ENCODE results near the gene KCNMA1. TPM values are rescaled to one million over a fixed set of nuclear protein-coding genes. Genes with fewer than 3 reads are reported as not detected.

KCNMA1 gene
- total RNA-seq, 2 donors from 2014 or later, result 49.9 to 76.2 TPM

DNA sequence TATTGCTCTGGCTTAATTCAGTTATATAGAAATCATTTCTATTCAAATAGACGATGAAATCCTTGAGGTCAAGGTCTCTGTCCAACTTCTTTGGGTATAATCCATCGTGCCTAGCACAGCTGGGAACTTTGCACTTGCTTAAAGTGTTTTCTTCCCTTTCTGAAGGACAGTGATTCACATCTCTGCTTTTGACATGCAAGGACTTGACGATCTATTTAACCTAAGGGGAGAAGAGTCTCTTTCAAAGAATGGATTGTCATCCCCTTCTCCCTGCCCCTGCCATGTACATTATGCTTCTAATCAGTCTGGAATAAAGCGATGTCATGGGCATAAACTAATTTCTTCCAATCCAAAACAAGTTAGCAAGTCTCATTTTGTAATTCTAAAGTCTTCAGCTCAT, 488.6 kb downstream of the KCNMA1 start:
- no peak for DNase-seq
- ATAC-seq, result no peak
- intact Hi-C loops (cut with DNase I, micrococcal nuclease), result no loop called here

DNA sequence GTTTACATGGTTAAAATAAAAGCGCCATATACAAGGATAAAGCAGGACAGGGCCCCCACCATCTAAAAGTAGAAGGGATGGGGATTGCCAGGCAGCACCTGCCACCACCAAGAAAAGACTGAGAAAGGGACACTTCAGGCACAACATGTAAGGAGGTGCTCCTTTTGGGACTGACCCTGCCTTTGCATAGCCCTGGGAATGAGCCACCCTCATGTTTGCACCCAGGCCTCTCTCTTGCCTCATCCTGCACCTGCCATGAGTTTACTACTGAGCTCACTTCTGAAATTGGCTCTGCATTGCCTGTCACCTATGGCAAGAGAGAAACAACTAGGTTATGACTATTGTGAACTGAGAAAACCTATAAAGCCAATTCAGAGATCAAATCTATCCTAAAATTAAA, 489.7 kb downstream of the KCNMA1 start:
- ATAC-seq (no peak), DNase-seq (no peak)
- intact Hi-C loops (cut with DNase I, micrococcal nuclease), result no loop called here

DNA sequence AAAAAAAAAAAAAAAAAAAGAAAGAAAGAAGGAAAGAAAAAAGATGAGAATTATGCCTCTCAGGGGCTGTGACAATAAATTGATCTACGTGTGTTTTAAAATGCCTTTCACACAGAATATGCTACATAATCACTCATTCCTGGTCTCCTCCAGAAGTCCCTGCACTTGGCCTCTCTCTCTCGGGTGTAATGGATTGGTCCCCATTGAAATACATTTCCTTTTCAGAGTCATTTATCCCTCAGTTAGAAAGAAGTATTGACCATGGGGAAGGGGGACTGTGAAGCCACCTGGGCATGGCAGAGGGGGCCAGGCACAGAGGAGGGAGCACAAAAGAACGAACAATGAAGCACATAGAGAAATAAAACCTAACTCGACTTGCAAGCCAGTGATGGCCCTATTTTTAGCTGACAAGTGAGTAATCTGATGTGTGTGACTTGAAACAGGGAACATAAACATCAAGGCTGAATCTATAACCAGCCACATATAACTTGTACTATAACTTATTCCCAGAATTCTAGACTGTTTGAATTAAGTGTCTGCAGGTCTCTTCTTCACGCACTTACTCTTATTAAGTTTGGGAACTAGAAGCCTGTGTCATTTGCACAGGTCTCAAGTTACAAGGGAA, 490.8 kb downstream of the KCNMA1 start:
- no peak for ATAC-seq
- DNase-seq, result no peak
- intact Hi-C loops (cut with DNase I, micrococcal nuclease), result no loop called here

DNA sequence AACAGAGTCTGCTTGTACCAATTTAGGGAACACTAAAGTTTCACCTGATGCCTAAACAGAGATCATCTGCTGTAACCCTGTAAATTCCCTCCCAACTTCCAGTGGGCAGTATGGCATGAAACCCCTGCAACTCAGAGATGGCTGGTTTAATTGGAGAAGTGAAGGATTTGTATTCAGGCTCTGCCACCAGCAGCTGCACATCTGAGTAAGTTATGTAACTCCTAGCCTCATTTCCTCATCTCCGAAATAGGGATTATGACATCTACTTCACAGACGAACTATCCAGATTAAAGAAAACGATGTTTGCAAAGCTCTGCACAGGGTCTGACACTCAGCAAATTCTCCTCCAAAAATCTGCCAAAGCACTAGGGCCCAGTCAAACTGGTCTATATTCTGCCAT, 493.0 kb downstream of the KCNMA1 start:
- DNase-seq (no peak), ATAC-seq (no peak)
- intact Hi-C loops (cut with DNase I, micrococcal nuclease), result no loop called here

DNA sequence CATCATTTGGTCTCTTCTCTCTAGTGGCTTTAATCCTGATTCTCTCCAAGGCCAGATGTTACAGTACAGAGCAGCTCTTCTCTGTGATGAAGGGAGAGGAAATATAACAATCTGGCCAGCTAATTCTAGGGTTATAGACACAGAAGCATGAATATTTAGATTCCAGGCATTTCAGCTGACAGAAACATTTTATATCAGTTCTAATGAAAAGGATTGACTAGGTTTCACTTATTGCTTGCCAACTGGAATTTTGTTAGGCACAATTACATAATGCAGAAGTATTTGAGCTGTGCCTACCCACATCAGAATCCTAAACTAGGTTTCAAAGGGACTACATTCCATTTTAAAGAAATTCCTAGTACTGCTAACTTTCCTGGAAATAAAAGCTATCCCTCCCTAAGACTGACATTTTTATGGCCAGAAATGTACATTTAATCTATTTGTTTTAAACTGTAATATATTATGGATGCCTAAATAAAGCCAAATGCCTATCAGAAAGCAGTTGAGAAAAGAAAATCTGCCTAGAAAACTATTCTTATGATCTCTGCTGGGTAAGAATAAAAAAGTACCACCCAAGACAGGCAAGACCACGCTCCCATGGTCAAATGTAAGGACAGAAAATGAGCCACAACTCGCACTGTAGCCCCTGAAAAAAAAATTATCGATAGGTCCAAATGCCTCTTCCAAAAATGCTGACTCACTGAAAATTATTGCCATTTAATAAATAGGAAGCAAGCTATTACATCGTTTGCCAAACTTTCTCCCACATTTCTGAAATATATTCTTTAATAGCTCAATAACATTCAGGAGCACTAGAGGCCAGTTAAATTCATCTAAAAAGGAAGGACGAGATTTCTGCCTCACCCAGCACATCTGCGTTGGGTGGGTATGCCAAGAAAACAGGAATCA, 498.1 kb downstream of the KCNMA1 start:
- intact Hi-C loops (cut with DNase I, micrococcal nuclease), result no loop called here
- no peak for ATAC-seq
- DNase-seq, result no peak

DNA sequence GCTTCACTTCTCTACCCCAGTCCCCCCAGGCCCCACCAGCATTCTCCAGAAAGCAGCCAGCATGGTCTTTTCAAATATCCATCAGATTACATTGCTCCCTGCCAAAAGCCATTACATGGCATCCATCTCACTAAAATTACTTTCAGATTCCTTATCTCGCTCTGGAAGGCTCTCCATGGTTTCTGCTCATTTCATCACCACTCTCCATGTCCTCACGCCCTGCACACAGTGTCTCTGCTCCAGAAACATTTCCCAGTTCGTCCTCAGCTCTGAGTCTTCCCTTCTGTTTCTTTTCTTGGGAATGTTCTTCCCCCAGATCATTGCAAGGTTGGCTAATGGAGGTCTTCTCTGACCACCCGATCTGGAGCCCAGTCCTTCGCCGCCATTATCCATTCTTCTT, 499.1 kb downstream of the KCNMA1 start:
- ATAC-seq (no peak), DNase-seq (no peak)
- intact Hi-C loops (cut with DNase I, micrococcal nuclease), result no loop called here

DNA sequence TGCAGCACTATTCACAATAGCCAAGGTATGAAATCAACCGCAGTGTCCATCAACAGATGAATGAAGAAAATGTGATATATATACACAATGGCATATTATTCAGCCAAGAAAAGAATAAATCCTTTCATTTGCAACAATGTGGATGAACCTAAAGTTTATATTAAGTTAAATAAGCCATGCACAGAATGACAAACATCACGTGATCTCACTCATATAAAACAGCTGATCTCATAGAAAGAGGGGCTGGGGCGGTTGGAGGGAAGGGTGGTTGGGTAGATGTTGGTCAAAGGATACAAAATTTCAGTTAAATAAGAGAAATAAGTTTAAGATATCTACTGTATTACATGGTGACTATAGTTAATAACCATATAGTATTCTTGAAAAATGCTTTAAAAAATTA, 502.1 kb downstream of the KCNMA1 start:
- intact Hi-C loops (cut with DNase I, micrococcal nuclease), result no loop called here
- ATAC-seq (no peak), DNase-seq (no peak)

DNA sequence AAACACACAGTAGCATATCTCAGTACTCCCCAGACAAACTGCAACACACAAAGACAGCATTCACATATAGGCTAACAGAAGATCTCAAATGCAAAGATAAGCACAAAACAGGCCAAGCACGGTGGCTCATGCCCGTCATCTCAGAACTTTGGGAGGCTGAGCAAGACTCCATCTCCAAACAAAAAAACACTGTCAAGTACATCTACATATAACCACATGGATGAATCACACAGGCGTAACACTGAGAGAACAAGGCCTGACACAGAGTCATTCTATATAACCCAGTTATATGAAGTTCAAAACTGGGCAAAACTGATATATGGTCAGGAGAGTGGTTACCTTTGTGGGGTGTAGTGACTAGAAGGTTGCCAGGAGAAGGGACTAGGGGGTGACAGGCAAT, 506.4 kb downstream of the KCNMA1 start:
- intact Hi-C loops (cut with DNase I, micrococcal nuclease), result no loop called here
- ATAC-seq (no peak), DNase-seq (no peak)

DNA sequence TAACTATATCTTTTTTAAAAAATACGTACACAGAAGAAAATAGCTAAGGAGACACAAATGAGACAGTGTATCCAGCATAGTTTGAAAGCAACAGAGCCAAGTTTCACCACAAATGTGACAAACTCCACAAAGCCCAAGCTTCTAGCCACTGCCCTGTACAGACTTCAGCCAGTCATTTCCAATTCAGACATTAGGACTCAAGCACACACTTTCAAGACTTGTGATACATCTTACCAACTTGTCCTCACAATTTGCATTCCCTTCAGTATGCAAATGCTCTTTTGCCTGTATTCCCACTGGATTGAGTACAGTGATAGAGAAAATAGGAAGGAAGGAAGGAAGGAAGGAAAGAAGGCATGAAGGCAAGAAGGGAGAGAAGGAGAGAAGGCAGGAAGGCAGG, 510.4 kb downstream of the KCNMA1 start:
- no peak for DNase-seq
- intact Hi-C loops (cut with DNase I, micrococcal nuclease), result no loop called here
- no peak for ATAC-seq

DNA sequence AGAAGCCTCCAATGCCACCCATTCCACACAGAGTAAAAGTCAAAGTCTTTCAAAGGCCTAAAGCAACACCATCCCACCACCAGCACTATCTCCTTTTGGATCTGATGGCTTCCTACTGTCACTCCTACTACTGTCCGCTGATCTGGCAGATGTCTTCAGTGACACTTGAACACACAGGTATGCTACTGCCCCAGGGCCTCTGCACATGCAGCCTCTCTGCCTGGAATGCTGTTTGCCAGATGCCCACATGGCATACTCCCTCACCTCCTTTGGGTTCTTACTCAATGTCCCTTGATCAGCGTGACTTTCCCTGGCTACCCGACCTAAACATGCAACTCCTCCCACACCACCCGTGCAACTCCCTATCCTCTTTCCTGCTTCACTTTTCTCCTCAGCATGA, 512.4 kb downstream of the KCNMA1 start:
- intact Hi-C loops (cut with DNase I, micrococcal nuclease), result no loop called here
- DNase-seq (no peak), ATAC-seq (no peak)

DNA sequence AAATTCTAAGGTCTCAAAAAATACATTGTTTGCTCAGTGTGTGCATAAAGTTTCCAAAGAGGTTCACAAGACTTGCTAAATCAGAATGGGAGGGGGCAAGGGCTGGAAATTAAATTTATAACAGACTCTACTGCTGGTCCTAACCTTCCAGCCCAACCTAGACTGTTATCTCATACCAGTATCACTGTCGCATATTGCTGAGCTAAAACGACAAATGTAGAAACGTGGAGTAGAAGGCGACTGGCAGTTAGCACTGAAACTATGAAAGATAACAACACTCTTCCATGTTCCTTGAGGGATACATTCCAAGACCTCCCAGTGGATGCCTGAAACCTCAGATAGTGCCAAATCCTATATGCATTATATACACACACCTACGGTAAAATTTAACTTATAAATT, 514.3 kb downstream of the KCNMA1 start:
- ATAC-seq, result no peak

DNA sequence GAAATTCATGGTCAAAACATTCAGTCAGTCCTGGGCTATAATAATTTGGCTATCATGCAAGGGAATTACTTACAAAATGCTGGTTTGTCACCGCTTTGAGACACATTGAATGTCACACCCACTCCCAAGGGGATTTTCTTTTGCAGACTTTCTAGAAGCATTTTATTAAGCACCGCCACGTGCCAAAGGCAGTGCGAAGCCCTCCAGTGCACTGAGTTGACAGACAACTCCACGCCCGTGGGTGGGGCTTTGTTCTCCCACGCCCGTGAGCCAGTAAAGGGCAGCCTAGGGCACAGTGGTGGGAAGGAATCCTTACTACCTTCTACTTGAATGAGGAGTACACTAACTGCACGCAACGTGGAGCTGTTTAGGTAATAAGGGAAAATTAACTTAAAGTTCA, 515.8 kb downstream of the KCNMA1 start:
- no peak for DNase-seq
- intact Hi-C loops (cut with DNase I, micrococcal nuclease), result no loop called here
- ATAC-seq, result no peak

More for the DNA sequence above, 514.3 kb downstream of the KCNMA1 start:
- DNase-seq, result no peak
- intact Hi-C loops (cut with DNase I, micrococcal nuclease), result no loop called here

DNA sequence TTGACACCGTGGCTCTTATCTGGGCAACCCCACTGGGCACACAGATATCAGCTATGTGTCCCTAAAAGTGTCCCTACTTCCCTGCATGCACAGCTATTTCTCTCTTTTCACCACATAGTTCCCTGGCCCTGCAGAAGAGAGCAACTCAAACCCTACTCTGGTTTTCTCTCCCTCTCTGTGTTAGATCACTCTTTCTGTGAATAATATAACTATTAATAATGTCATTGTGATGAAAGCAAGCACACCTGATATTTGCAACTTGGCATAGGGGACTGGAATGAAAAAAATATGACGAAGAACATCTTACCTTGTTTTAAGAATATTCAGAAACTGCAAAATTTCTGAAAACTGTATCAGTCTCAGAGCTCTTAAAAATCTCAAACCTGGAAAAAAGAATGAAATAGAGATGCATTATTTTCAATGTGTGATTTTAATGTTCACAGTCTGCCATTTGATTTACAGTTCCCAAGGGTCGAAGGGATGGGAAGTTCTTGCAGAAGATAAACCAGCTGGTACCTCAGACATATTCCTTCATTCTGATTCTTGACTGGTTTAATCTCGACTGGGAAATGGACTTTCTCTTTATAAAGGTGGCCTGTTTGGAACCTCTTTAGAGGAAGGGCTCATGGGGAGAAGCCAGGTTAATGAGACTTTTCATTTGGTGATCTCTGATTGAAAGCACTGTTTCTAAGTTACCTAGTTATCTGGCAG, 516.8 kb downstream of the KCNMA1 start:
- DNase-seq (no peak), ATAC-seq (no peak)
- intact Hi-C loops (cut with DNase I, micrococcal nuclease), result no loop called here

DNA sequence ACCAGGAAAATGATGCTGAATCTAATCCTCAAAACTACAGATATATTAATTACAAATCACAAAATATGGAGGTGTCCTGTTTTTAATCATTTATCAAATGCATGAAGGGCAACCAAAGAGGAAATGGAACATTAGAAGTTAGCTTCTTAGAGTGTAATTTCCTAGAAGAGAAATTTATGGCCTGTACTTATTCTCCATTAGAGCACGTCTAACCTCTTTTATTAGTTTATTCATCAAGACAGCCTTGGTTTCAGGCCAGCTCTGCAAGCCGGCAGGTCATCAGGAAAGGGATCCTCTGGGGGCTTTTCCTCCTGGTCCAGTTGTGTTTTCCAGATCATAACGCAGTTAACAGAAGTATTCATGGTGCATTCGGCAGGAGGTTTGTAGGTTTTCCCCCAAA, 517.6 kb downstream of the KCNMA1 start:
- DNase-seq, result no peak
- no peak for ATAC-seq
- intact Hi-C loops (cut with DNase I, micrococcal nuclease), result no loop called here

DNA sequence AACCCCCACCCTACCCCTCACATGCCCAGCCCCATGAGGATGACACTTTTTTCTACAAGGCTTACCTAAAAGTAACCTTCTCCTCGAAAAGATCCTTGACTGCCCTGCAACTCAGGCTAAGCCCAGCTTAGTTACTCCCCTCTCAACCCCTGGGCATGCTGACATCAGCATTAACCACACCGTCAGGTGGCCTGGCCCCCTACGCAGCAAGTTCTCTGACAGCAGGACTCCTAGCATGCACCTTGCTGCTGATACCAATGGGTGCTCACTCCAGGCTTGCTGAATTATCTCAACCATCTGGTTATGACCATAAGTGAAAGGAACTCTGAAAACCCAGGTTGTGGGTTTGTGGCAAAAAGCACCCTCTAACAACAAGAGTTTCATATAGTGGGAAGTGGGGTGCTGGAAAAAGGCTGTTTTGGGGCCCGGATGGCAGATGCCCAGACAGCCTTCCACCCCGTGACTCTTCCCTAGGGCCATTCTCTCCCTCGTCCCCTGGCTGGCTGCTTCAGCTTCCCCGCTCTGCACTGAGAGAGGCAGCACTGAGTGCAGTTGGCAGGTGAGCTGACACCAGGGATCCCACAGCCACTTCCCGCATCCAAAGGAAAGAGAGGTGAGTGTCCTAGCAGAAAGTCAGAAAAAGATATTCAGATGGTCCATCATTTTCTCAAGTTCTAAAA, 518.9 kb downstream of the KCNMA1 start:
- DNase-seq, result no peak
- intact Hi-C loops (cut with DNase I, micrococcal nuclease), result no loop called here
- no peak for ATAC-seq

DNA sequence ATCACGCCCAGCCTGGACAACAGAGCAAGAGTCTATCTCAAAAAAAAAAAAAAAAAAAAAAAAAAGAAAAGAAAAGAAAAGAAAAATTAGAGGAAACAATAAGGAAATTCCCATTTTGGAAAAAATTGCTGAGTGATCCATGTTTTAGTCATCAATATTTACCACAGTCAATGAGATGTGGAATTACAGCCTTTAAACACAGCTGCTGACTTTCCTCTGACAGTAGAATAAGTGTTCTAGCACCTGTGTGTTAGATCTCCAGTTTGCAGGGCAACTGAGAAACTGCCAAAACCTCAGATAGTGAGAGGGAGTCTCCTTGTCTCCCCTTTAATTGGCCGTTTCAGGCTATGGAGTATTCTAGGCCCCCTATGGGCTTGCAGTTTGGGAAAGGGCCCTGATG, 520.1 kb downstream of the KCNMA1 start:
- intact Hi-C loops (cut with DNase I, micrococcal nuclease), result no loop called here
- DNase-seq, result no peak

DNA sequence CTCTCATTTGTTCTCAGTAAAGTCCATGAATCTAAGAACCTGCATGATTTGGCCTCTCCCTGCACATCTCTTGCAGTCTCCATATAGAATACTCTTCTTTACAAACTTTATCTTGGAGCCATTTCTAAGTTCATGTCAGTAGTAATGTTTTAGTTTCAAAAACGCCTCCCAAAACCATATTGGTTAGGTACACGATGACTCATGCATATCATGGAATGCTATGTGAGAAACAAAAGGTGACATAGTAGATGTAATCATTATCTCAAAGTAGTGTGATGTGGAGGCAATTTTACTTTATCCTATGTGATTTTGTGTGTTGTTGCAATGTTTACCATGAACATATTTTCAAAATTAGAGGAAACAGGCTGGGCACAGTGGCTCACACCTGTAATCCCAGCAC, 520.7 kb downstream of the KCNMA1 start:
- intact Hi-C loops (cut with DNase I, micrococcal nuclease), result no loop called here
- ATAC-seq (no peak), DNase-seq (no peak)

More for the DNA sequence above, 520.1 kb downstream of the KCNMA1 start:
- no peak for ATAC-seq

DNA sequence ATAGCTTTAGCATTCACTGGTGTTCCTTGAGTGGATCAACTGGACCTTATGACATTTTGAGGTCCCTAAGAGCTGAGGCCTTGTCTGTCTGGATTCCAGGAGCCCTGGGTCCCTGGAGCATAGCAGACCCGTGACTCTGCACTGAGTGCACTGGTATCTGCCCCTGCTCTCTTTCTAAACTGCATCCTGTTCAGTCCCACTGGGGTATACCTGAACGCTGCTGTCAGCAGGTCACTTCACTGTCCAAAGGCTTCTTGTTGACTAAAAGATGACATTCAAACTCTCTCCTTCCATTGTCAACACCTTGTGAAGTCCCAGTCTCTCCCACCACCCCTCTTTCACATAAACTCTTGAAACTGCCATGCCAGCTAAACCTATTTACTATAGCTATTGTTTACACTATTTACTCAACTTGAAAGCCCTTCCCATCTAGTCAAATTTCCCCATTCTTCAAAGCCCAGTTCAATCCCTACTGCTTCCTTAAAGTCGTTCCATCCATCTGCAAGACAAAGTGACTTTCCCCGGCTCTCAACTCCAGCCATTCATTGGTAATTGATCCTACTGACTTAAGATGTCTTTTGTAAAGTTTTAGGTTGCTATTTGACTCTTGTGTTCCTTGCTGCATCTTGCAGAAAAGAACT, 523.3 kb downstream of the KCNMA1 start:
- DNase-seq (no peak), ATAC-seq (no peak)
- intact Hi-C loops (cut with DNase I, micrococcal nuclease), result no loop called here
